HG03558 (cell line): ENCODE results near the gene TPD52L1.
"Not testable (repeated sequence)": the region's sequence is repeated elsewhere in the genome, so short reads cannot be mapped to it uniquely, and the experiment has no call there.

Source experiments
- ATAC-seq: cut with Tn5 transposase; IDR thresholded peaks from one replicate; pipeline ENCODE4 v1.9.1; 2021; ENCODE audit warnings: moderate number of reproducible peaks; ENCODE audit not compliant: unreplicated experiment; ENCODE audit errors: extremely low read depth

Gene TPD52L1

GRCh38 chr6:125153391-125154117, at the start of gene TPD52L1:
TPD52L1 (plus strand) TSS chr6:125153773; CDS start chr6:125153952, 179 bp downstream.
- ATAC-seq = peak; percentile 93

GRCh38 chr6:125104425-125104824, 49.1 kb upstream of the TPD52L1 start:
- ATAC-seq = no peak

DNA sequence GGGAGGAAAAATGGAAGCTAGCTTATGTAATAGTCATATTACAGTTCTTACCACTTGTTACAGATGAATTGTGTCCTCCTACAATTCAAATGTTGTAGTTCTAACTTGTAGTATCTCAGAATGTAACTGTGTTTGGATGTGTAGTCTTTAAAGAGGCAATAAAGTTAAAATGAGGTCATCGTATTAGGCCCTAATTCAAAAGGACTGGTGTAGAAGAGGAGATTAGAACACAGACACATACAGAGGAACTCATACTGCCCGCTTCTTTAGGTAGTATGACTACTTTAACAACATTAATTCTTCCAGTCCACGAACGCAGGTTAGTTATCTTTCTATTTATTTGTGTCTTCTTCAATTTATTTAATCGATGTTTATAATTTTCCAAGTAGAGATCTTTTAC, 46.5 kb upstream of the TPD52L1 start:
- no peak for ATAC-seq

GRCh38 chr6:125107896-125108295, 45.7 kb upstream of the TPD52L1 start:
- ATAC-seq = no peak

DNA sequence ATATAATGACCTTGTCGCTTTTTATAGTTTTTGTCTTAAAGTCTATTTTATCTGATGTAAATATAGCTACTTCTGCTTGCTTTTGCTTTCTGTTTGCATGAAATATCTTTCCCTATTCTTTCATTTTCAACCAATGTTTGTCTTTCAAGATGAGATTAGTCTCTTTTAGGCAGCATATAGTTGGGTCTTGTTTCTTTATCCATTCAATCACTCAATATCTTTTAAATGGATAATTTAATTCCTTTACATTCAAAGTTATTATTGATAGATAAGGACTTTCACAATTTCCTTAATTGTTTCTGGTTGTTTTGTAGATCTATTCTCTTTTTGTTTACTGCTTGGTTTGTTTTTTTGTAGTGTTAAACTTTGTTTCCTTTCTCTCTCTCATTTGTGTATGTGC, 43.5 kb upstream of the TPD52L1 start:
- ATAC-seq = no peak

DNA sequence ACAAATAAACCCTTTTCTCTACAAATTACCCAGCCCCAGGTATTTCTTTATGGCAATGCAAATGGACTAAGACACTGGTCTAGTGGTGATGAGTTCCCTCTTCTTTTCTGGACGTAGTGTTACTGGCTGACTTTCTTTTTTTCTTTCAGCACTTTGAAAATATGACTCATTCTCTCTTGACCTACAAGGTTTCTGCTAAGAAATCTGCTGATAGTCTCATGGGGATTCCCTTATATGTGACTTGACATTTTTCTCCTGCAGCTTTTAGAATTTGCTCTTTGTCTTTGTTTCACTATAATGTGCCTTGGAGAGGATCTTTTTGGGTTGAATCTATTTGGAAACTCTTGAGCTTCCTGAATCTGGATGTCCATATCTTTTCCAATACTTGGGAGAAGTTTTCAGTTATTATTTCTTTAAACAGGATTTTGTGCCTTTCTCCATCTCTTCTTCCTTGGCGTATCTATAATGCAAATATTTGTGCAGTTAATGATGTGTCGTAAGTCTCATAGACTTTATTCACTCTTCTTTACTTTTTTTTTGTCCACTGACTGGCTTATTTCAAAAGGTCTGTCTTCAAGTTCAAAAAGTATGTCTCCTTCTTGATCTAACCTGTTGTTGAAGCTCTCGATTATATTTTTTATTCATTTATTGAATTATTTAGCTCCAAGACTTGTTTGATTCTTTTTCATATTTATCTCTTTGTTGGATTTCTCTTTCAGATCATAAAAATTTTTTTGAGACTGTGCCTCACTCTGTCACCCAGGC, 42.2 kb upstream of the TPD52L1 start:
- no peak for ATAC-seq

- ATAC-seq = no peak
These were observed 40.6 kb upstream of the TPD52L1 start for GRCh38 chr6:125112934-125113333.

DNA sequence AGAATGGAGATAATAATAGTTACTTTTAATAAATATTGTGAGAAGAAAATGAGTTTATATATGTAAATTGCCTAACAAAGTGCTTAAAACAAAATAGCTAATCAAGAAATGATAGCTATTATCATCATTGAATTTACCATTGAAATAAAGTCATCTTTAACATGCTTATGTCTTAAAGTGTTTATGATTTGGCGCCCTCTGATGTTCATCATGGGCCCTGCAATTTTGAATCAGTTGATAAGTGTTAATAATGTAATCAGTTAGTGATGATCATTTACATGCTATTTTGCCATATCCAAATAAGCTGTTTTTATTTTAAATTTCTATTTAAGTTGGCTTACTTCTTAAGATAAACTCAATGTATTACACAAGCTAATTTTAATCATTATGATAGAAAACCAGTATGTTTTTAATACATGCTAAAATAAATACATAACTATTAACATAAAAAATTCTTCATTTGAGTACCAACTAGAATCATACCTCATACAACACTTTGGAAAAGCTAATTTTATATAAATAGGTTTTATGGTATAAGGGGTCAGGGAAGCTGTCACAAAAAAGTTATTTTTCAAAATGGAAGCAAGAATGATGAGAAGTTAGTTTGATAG, 39.2 kb upstream of the TPD52L1 start:
- no peak for ATAC-seq

DNA sequence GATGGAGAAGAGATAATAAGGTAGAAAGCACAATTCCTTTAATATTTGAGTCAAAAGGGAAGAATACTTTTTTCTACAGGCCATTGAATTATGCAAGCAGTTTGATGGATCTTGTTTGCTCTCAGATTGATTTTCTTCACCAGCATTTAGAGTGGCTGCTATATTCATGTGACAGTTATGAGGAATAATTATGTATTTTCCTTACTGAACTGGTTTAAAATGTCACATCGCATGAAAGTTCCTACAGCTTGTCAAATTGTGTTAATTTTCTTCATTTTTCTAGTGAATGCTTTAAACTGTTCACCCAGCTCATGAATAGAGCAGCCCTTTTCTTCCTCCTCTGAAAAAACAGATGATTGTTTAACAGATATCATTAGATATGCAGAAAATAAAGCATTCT, 37.4 kb upstream of the TPD52L1 start:
- ATAC-seq = no peak

DNA sequence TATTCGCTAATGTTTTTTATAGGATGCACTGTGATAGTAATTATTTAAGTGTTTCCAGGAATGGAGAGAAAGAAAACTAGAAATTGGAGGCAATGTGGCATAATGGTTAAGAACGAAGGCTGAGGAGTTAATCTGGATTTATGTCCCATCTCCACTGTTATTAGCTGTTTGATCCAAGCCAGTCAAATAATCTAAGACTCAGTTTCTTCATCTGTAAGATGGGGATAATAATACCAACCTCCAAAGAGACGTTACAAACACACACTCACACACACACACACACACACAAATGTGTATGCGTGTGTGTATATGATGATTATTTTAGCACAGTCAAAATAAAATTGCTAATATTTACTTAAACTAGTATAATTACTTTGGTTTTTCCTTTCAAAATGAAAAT, 36.9 kb upstream of the TPD52L1 start:
- ATAC-seq = no peak

DNA sequence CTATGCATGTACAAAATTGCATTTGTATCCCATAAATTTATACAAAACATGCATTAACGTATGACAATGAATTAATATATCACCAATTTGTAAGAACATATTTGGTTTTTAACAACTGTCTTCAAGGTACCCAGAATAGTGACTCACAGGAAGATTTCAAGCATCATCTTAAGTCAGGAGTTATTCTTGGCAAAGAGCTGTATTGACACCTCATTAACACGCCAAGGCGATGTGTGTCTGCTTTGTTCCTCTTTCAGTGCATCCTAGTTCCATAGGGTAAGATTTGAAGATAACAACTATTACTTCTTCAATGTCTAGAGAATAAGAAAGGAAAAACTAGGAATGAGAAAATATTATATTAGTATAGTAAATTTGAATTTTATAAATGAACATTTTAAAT, 35.8 kb upstream of the TPD52L1 start:
- no peak for ATAC-seq

DNA sequence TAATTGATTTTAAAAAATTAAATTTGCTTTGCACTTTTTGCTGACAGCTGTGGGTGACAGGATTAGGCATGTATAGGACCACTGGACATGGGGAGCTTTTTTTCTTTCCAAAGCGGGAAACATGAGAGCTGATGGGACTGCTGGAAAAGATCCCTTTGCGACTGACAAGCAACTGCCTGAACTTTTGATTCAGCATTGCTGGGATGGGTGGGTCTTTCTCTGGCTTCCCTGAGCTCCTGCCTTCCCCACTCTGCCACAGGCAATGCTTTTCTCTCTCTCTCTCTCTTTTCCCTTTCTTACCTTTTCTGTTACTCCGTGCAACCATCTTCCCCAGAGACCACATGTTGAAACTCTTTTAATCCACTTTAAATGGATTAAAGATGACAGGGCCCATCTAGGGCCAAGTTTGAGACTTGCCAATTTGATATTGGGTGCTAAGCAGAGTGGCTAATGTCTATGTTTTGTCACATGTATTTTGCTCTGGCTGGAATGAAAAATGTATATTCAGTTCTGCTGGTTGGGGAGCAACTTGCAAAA, 33.5 kb upstream of the TPD52L1 start:
- ATAC-seq = no peak

DNA sequence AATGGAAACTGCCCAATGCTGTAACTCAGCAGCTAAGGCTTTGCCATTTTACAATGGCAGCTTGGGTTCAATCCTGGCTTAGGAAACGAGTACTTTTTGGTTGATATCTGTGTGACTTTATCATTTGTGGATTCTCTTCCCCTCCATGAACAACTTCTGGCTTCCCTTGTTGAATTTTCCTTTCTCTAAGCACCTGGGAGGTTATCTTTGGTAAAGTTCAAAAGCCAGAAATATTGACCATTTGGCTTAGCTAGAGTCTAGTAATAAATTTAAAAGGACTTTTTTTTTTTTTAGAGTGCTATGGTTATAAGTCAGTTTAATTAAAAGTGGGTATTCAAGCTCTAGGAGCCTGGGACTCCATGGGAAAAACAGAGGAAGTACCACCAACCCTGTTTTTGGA, 31.7 kb upstream of the TPD52L1 start:
- no peak for ATAC-seq

DNA sequence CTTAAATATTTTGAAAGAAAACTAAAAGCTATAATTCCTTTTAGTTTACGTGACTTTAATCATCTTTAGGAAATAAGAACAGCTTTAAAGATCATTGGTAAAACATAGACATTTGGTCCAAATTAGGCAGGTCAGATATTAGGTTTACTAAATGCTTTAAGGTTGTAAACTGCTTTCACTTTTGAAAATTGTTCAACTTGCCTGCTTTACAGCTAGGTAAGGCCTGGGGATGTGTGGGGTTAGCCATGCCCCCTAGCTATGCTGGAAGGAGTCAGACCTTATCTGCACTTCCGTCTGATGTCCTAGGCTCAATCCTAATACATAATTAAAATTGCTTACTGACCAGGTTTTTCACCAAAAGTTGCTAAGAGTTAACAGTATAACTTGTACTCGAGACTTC, 30.5 kb upstream of the TPD52L1 start:
- ATAC-seq = no peak

- ATAC-seq = no peak
These were observed 30.0 kb upstream of the TPD52L1 start for GRCh38 chr6:125123468-125124048.

DNA sequence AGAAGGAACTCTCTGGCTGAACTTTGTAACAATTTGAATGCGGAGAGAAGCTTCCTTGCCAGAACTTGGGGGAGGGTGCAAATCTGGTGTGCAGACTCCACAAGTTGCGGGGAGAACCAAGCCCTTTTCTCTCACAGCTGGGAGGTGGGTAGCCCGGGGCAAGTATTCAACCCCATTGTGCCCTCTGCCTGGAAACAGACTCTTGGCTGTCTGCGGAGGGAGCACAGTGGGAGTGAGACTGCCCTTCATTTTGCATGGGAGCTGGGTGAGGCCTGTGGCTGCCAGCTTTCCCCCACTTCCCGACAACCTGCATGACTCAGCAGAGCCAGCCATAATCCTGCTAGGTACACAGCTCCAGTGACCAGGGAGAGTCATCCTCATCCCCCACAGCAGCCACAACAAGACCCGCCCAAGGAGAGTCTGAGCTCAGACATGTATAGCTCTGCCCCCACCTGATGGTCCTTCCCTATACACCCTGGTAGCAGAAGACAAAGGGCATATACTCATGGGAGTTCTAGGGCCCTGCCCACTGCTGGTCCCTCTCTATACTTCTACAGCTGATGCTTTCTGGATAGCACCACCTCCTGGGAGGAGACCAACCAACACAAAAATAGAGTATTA, 29.4 kb upstream of the TPD52L1 start:
- ATAC-seq = no peak

GRCh38 chr6:125125856-125126255, 27.7 kb upstream of the TPD52L1 start:
- not testable (repeated sequence) for ATAC-seq

GRCh38 chr6:125129354-125129753, 24.2 kb upstream of the TPD52L1 start:
- no peak for ATAC-seq

GRCh38 chr6:125132058-125132457, 21.5 kb upstream of the TPD52L1 start:
- ATAC-seq = no peak

GRCh38 chr6:125136378-125136777, 17.2 kb upstream of the TPD52L1 start:
- ATAC-seq = no peak
